Renal cortical epithelial cell (primary cell): ENCODE results near the gene NUP54. TPM values are rescaled to one million over a fixed set of nuclear protein-coding genes. Genes with fewer than 3 reads are reported as not detected.

Experiments used
- DNase-seq: peaks from one replicate; pipeline ENCODE4 v3.0.0-alpha.2; 2011; ENCODE audit warnings: low read depth
- total RNA-seq: library from RNA; depleted of rRNA; stranded (reverse); fragments of >200 nt; gene quantifications from 2 replicates; pipeline ENCODE4 v1.2.3, GENCODE V29; 2014

The NUP54 gene
- total RNA-seq, 1 donor from 2014 or later: 48.6 TPM

DNA sequence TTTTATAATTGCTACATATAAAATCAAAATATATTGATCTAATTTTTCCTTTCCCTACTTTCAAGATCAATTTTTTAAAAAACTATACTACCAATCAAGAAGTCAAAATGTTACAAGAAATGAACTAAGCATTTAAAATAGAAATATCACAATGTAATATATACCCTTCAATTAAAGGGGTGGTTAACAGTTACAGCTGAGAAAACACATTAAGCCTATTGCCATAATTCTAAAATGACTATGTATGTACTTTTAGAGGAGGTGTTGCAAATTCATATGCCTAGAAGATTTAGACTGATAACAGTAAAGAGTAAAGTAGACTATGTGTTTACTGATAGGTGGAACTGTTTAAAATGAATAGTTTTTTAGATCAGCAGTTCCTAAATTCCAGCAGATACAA lies 3.7 kb downstream of the NUP54 start:
- no peak for DNase-seq

DNA sequence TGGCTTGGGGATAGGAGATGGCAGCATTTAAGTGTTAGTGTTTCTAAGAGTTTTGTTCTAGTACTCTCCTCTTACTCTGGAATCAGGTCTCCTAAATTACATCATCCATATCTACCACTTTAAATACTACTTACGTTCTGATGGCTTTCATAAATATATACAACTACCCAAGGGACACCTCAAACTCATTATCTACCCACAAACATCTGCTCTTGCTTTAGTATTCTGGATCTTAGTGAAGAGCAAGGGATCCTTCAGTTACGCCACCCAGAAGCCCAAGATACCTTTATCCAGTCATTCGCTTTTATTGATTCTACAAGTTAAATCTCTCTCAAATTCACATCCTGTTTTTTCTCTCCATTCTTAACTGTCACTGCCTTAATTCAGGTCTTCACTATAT lies 7.0 kb downstream of the NUP54 start:
- DNase-seq: no peak

DNA sequence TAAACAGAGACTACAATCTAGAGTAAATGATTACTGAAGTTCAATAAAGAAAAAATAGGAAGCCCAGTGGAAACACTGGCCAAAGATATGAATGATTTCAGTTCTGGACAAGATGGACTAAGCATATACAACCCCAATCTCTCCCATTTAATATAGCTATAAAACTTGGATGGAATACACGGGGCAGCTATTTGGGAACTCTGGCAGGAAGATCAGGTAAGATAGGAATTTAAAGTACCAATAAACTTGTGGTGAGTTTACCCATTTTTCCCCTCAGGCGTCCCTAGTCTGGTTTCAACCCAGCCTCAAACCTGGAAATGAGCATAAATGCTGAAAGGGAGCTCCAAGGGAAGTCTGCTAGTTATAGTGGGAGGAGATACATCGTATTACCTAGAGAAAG lies 20.4 kb downstream of the NUP54 start:
- DNase-seq: no peak

DNA sequence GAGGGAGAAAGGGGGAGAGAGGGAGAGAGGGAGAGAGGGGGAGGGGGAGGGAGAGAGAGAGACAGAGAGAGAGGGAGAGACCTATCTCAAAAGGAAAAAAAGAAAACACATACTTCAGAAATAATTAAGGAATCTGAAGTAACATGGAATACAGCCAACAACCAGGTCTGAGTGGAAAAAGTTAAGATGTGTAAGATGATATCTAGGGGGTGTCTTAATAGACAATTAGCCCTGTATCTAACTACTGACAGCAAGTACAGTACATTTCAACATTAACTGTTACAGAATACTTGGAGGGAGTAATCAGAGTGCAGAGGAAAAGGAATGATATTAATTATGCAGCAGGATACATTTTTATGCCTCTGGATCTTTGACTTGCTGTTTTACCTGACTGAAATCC lies 22.4 kb downstream of the NUP54 start:
- DNase-seq: no peak

DNA sequence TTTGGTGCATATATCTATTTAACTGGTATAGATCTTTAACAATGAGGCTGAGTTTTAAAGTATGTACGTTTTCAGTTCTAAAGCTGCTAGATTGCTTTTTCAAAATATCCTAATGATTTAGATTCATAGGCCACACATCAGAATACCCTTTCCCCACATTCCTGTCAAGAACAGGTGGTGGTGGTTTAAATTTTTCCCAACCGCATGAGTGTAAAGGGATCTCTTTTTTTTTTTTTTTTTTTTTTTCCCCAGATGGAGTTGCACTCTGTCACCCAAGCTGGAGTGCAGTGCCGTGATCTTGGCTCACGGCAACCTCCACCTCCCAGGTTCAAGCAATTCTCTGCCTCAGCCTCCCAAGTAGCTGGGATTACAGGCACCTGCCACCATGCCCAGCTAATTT lies 28.0 kb downstream of the NUP54 start:
- no peak for DNase-seq

DNA sequence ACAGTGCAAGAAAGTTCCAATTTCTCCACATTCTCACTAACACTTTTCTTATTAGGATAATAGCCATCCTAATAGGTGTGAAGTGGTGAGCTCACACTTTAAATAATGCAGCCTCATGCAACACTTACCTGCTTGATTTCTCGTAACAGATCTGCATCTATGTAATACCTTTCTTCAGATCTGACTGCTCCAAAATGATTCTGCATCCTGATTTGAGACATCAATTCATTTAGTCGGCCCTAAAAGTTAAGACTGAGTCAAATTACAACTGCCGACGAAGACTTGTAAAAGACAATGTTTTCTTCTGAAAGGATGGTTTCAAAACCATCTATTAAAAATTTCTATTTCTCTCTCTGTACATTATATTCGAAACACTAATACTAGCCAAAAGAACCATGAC lies 30.7 kb downstream of the NUP54 start:
- DNase-seq: no peak

DNA sequence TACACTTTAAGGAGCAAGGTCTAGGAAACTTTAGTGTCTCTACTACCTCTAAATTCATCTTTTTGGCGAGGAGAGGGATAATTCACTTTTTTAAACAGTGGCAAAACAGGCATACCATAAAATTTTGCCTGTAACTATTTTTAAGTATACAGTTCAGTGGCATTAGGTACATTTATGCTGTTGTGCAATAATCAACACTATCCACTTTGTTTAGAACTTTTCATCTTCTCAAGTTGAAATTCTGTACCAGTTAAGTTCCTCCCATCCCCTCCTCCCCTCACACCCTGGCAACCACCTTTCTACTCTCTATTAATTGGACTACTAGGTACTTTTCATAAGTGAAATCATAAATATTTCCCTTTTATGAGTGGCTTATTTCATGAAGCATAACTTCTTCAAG lies 31.4 kb downstream of the NUP54 start:
- no peak for DNase-seq

DNA sequence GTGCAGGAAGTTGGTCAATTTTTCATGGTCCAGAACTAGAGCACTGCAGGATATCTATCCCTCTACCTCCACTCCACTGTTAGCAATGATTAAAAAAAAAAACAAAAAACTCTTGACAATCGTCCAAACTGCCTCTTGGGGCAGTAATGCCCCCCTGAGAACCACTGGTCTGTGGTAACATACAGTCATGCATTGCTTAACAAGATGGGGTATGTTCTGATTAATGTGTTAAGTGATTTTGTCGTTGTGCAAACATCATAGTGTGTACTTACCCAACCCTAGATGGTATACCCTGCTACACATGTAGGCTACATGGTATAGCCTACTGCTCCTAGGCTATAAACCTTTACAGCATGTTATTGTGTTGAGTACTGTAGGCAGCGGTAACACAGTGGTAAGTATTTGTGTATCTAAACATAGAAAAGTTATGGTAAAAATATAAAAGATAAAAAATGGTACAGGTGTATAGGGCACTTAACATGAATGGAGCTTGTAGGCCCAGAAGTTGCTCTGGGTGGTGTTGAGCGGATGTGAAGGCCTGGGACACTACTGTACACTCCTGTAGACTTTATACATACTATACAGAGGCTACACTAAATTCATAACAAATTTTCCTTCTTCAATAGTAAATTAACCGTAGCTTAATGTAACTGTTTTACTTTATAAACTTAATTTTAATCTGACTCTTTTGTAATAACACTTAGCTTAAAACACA lies 39.6 kb downstream of the NUP54 start:
- DNase-seq: peak; percentile 71

DNA sequence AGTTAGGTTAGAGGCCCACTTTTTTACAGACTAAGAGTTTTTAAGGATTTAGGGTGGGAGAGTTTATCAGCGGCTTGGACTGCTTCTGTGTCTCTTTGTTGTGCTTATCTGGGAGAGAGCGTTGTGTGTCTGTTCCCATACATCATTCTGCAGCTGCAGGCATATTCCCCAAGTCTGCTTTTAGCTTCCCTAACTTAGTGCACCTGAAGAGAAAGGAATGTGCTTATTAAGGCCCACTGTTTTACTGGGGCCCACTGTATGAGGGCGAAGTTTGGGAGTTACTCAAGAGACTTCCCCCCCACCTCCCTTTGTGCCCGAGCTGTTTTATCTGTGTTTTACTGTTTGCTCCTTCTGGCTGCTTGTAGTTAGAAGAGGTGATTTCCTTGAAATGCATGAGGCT lies 41.8 kb downstream of the NUP54 start:
- no peak for DNase-seq

DNA sequence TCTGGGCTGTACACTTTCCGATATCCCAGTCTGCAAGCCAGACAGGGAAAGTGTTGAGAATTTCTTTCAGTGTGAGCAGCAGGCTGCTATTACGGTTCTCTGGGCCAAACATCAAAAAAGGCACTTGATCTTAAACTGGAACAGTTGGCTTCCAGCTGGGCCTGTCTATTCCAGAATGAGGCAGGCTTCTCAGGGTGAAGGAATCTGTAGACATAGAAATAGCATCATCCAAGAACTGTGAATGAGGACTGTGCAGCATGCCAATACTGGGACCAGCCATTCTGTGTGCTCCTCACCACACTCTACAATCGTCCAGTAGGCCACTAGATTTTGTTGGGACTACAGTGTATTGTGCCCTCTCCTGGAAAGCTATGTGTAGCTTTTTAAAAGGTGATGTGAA lies 42.5 kb downstream of the NUP54 start:
- no peak for DNase-seq

DNA sequence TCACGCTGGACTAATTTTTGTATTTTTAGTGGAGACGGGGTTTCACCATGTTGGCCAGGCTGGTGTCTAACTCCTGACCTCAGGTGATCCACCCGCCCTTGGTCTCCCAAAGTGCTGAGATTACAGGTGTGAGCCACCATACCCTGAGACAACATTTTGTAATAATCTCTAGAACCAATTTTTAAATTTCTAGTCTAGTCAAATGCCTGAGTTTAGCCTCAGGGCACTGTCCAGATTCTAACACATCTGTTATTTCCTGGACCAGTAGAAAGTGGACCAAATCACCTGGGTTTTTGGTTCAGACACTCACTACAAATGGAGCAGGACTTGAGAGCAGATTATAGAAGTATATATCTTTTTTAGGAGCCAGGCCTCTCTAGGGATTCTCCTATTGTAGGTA lies 52.1 kb downstream of the NUP54 start:
- no peak for DNase-seq

DNA sequence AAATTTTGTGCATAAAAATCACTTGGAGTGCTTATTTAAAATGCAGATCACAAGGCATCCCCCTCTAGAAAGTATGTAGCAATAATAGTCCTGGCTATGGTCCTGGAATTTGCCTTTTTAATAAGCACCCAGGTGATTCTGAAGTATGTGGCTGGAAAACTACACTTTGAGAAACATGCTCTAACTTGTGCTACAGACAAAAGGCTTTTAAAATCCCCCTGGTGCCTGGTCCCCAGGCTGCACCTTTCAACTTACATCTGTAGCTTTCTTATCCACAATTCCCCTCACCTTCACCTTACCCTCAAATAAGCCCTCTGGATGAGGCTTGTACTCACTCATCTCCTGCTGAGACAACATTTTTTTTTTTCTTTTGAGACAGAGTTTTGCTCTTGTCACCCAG lies 52.6 kb downstream of the NUP54 start:
- no peak for DNase-seq

DNA sequence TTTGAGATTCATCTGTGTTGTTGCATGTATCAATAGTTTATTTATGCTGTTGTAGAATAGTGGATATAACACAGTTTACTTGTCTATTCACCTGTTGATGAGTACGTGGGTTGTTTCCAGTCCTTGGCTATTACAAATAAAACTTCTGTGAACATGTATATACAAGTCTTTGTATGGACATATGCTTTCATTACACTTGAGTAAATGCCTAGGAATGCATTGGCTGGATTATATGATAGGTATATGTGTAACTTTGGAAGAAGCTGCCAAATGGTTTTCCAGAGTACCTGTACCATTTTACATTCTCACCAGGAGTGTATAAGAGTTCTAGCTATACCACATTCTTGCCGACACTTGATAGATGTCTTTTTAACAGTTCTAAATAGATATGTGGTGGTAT lies 57.1 kb downstream of the NUP54 start:
- no peak for DNase-seq

DNA sequence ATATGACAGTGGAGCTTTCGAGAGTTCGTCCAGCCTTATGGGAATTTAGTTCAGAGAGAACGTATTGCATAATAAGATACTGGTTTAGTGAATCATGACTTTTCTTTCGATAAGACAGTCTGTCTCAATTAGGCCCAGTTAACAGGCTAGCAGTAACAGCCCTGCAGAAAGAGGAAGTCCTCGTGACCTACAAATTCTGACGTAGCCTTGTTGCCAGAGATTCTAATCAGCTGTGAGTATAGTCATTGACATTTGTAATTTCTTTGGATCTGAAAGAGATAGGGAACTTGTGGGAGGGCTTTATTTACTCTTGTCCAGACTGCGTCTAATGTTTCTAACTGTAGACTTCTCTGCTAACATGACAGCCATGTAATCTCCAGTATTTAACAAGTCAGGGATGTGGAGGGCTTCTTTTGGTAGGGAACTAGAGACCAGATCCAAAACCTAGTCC lies 57.9 kb downstream of the NUP54 start:
- peak; percentile 61 for DNase-seq

DNA sequence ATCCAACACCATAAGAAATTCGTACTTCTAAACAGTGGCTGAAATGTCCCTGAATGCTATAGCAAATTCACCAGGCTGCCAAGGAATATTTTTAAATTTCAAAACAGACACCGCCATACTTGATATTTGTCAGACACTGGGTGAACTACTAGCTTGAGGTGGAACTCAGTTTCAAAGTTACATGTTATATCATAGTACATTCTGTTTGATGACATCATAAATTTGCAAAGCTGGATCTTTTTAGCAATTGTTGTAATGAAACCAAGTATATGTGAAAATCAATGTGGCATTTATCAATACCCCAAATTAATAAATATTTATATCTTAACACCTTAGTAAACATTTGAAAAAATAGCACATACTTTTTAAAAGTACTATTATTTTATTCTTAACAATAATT lies 59.5 kb downstream of the NUP54 start:
- no peak for DNase-seq

DNA sequence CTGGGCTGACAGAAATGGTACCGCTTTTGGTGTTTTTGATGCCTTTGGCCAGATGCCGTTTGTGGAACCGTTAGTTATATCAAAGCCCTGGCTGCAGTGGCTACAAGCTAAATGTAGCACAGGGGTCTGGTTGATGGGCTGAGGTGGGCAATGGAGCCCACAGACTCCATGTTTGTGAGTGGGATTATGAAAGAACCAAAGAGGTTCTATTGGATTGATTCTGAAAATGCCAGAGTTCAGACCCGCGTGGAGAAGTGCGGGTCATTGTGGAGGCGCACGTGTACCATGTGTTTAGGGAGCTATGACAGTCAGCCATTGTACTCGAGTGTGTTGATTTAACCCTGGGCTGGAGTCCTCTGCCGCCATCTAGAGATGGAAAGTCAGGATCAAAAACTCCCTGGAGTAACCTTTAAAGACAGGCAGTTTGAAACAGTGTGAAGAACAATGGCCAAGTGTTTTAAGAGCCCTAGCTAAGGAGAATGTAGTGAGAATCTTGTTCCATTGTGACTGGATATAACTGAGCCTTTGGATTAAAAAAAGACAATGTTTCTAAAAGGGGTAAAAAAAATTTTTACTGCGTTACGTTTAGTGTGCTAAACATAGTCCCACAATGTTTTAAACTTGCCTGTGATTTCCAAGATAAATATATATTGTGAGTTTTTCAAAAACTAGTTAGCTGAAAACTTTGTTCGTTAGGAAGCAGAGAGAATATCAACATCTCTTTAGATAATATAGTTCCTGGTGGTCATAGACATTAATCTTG lies 61.0 kb downstream of the NUP54 start:
- peak; percentile 71 for DNase-seq

DNA sequence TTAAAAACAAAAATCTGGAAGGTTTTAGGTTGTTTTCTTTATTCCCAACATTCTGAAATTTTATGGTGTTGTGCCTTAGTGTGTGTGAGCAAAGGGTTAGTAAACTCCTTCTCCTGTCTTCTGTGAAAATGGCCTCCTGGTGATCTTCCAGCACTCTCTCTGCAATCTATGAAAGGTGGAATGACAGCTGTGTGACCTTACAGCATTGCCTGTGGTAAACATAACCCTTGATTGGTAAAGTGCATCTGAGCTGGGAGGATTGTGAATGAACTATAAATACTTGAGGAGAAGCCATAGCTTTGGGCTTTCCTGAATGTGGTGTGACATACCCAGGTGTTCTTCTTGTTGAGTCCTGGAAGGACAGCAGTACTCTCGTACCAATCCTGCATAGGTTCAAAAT lies 63.7 kb downstream of the NUP54 start:
- no peak for DNase-seq

DNA sequence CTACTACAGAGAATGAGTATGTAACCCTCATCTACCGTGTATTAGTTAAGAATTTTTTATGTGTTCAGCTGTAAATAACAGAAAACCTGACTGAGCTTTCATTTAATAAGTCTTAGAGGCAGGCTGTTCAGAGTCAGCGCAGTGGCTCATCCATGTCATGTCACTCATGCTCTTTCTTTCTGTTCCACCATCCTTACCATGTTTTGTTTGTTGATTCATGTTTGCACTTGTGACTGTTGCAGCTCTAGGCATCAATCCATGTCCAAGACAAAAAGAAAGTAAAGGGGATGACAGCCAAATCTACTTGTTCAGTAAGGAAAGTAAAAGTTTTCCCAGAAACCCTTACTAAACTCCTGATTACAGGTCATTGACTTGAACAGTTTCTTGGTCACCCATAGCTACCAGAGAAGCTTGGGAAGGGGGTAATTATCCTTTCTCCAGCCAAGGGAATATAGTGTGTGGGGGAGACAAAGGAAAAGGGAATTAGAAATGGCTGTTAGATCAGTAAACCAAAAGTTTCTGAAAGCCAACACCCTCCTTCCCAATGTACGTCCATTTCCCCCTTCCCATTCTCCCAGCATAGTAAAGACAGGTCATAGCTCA lies 64.7 kb downstream of the NUP54 start:
- DNase-seq: peak; percentile 9

DNA sequence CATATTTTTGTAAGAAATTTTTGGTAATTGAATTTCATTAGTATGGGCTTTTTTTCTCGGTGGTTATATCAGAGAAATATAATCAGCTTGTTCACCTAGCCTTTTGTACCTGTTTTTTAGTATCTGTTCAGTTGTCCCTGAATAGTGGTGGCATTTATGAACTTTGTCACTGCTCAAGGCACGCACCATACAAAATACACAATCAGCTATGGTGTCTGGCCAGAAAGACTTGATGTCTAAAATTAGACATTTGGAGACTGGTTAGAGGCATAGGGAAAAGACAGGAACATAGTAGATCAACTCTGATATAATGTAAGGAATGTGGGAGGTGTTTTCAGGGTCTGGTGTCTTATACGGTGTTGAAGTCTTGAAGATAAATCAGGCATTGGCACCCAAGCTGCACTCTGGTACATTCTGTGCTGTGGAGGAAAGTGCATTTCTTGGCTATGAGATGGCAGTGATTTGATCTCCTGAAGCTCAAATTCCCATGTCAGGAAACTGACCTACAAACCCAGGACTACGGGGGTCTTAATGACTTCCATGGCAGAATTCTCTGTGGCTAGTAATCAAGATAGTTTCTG lies 70.1 kb downstream of the NUP54 start:
- no peak for DNase-seq

DNA sequence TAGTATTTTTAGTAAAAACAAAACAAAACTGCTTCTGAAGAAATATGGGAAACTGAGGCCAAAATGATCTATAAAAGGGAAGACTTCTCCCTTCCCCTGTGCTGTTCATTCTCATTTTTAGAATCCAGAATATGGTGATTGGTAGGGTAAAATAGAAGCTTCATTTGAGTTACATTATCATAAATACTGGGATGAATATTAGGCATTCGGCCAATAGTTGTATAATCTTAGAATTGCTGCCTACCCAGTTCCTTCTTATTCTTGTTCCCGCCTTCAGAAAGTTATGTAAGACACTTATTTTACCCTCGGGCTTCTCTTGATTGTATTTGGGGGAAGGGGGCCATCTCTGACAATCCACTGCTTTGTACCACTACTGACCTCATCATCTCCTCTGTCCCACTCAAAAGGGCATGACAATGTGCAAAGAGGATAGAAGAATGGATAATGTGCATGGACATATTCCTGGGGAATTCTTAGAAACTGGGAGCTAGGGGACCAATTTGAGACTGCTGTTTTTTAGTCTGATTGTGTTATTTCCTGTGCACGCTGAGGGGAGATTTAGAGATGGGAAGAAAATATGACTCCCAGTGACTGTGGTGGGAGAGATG lies 73.1 kb downstream of the NUP54 start:
- no peak for DNase-seq

DNA sequence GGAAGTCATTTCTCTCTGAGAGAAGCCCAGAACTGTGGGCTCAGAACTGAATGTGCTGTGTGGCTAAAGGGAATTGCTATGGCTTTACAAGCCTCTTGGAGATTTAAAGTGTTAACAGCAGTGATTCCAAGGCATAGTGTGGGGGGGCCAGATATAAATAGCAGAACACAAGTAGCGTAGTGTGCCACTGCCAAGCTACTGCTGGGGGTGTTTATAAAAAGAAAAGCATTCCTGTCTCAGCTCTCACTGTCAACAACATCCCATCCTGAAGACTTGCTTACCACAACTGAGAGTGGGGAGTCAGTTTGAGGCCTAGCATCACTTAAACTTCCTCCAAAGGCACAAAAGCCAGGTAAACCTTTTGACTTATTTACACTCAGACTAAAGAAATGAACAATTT lies 73.7 kb downstream of the NUP54 start, which contains the start of gene ART3:
TSS of gene ART3 (plus strand) at position 242 of the 400 bp plus-strand sequence. CDS start 1,181 bp downstream, outside the sequence.
- no peak for DNase-seq

DNA sequence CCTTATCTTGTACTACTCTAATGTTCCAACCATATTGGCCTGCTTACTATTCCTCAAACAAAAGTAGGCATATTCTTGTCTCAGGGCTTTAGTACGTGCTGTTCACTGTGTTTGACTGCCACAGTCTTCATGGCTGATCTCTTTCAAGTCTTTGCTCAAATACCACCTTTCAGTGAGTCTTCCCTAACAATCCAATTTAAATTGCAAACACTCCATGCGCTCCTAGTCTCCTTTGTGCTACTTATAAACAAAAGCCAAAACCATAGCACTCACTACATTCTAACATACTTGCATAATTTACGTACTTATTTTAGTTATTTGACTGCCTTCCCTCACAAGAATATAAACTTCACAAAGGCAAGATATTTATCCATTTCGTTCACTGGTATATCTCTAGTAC lies 75.4 kb downstream of the NUP54 start:
- DNase-seq: no peak
